Activated naive CD4-positive, alpha-beta T cell treated with anti-CD3 and anti-CD28 coated beads, Interleukin-2, amount 10 ng/mL, durations not matched to agents 7 days and 5 days (primary cell): ENCODE measurements around the gene ZFHX2.

Source experiments
- CTCF ChIA-PET: fragments of 350-600 bp; sonication (Branson Sonifier 250); formaldehyde crosslinking; loops from one replicate; lab custom pipeline; 2021; ENCODE audit warnings: antibody characterized with exemption; lab: Charles Lee
- DNase-seq: peaks from one replicate; pipeline ENCODE4 v3.0.0-alpha.2; 2020
- H3K27ac Mint-ChIP-seq: one replicate; pipeline ENCODE4 v1.8.0; 2021; ENCODE audit warnings: mild to moderate bottlenecking, moderate library complexity, mixed read lengths
- H3K27me3 Mint-ChIP-seq: one replicate; pipeline ENCODE4 v1.8.0; 2021; ENCODE audit warnings: mild to moderate bottlenecking, mixed read lengths
- H3K36me3 Mint-ChIP-seq: one replicate; pipeline ENCODE4 v1.8.0; 2021; ENCODE audit warnings: mixed read lengths
- H3K4me1 Mint-ChIP-seq: one replicate; pipeline ENCODE4 v1.8.0; 2021; ENCODE audit warnings: mixed read lengths
- H3K4me3 Mint-ChIP-seq: one replicate; pipeline ENCODE4 v1.8.0; 2021; ENCODE audit warnings: mild to moderate bottlenecking, moderate library complexity, mixed read lengths
- H3K9me3 Mint-ChIP-seq: one replicate; pipeline ENCODE4 v1.8.0; 2021; ENCODE audit warnings: mixed read lengths

Gene ZFHX2

DNA sequence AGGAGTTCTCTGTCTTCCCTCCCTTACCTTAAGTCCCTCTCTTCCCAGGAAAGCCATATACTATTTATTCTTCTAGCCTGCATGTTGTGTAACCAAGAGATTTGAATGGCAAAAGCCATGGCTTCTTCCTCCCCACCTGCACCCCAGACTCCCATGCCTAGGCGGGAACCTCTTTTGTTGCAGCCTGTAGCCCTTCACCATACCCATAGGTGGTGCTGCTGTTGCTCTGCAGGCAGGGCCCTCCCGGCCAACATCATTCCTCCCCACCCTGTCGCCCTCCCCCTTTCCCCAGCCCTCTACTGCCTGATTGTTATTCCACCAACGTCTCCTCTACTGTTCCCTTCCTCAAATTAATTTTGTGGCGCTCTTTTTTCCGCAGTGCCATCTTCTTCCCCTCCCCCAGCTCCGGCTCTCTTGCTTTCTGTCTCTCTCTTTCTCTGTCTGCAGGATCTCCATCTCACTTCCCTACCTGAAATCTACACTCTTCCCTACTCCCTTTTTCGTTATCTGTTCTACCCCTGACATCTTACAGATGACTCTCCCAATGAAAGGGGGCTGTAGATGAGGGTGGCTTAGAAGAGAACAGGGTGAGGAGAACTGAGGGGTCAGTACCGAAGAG lies 68.2 kb downstream of the ZFHX2 start:
- CTCF ChIA-PET: interaction anchor here (1.2 to 13.1 kb wide), 4 partner anchors 8 to 78 kb away, joined by 4 to 238 read pairs (median 61); partner anchors contain the start of genes AP1G2 and THTPA
- H3K4me3 Mint-ChIP-seq: no peak overlapping the region
- peaks cover 1% of the 10 kb centered on the region for H3K4me1 Mint-ChIP-seq
- peak; percentile 27 for DNase-seq
- peaks cover 5% of the 10 kb centered on the region for H3K36me3 Mint-ChIP-seq
- H3K27me3 Mint-ChIP-seq: no peaks in the 10 kb centered on the region
- no peaks in the 10 kb centered on the region for H3K9me3 Mint-ChIP-seq
- H3K27ac Mint-ChIP-seq: no peak overlapping the region

DNA sequence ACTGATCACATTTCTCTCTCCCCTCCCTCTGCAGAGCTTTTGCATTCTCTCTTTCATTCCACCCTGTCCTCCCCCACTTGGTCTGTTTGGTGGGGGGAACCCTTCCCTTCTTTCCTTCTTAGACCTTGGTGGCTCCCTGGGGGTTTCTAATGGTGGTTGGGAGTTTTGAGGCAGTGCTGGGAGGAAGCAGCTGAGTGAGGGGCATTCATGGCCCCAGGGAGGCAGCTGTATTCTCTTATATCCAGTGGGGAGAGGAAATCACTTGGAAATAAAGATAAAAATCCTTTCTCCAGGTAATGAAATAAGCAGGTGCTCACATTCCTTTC lies 68.8 kb downstream of the ZFHX2 start:
- Mint-ChIP-seq H3K27me3 (no peaks in the 10 kb centered on the region), H3K4me1 (peaks cover 2% of the 10 kb centered on the region), H3K36me3 (peaks cover 7% of the 10 kb centered on the region), H3K9me3 (no peaks in the 10 kb centered on the region), H3K27ac (no peak overlapping the region), H3K4me3 (no peak overlapping the region)
- DNase-seq: no peak
- CTCF ChIA-PET: interaction anchor here (0.9 to 13.1 kb wide), 4 partner anchors 11 to 79 kb away, joined by 3 to 238 read pairs (median 61); partner anchors contain the start of genes AP1G2 and THTPA

DNA sequence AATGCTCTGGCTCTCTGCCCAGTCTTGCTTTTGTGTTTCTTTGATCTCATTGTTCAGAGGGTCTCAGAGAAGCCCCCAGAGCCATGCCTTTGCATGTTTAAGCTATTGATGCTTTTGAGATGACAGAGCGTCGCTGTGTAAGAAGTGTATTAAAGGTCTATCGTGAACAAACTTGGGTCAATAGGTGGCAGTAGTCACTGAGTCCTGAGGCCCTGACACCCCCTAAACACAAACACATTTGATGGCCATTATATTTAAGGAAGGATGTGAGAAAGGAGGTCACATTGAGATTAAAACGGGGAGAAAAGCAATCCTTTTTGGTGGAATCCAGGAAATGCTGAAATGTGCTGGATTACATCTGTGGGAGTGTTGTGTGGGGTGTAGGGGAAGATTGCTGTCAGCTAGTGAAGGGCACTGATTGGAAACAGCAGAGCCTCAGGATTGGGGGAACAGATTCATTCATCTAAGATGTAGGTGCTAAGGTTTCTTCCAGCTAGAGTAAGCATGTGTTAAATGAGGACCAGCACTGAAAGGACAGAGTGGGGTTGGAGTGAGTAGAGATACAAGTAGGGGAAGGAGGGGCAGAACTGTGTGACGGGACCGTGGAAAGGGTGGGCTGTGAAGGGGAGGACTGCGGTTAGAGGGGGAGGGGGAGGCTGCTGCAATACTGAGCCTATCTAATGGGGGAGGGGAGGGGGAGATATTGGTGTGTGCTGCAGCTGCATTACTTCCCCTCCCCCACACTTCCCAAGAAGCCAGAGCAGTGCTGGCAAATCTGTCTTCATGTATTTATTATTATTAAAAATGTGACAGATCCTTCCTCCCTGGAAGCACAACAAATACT lies 69.4 kb downstream of the ZFHX2 start:
- CTCF ChIA-PET: interaction anchor here (0.9 to 13.1 kb wide), 4 partner anchors 11 to 80 kb away, joined by 3 to 238 read pairs (median 61); partner anchors contain the start of genes AP1G2 and THTPA
- Mint-ChIP-seq H3K36me3 (peaks cover 11% of the 10 kb centered on the region), H3K4me1 (peaks cover 2% of the 10 kb centered on the region)

DNA sequence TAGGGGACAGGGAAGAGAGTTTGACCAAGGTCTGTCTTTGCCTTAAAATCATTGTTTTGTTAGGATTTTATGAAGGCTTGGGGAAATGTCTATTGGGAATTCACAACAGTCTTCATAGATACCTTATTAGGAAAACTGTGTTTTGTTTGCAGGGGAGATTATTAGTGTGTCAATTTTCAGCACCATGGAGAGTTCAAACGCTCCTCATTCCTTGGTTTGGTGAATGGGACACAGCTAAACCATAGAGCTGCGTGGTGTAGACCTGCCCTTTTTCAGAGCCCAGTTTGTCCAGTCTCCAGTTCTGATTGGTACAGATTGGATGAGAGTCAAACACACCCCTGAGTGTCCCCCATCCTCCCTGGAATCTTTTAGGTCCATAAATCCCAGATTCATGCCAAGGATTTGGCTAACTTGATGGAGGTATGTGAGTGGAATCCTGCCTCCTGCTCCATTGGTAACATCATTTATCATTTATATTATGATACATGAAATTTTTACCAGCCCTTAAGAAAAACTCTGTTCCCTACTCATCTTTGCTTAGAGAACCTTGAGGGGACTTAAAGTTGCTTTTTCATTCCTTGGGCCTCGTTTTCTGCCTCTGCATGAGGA lies 70.1 kb downstream of the ZFHX2 start:
- no peak for DNase-seq
- Mint-ChIP-seq H3K36me3 (peaks cover 16% of the 10 kb centered on the region), H3K4me3 (no peak overlapping the region), H3K27ac (no peak overlapping the region), H3K9me3 (no peaks in the 10 kb centered on the region), H3K27me3 (no peaks in the 10 kb centered on the region), H3K4me1 (peaks cover 2% of the 10 kb centered on the region)
- CTCF ChIA-PET: interaction anchor here (0.6 to 13.1 kb wide), 4 partner anchors 15 to 80 kb away, joined by 4 to 238 read pairs (median 61); partner anchors contain the start of genes AP1G2 and THTPA

More for the DNA sequence above, 69.4 kb downstream of the ZFHX2 start:
- Mint-ChIP-seq H3K9me3 (no peaks in the 10 kb centered on the region), H3K27me3 (no peaks in the 10 kb centered on the region), H3K27ac (no peak overlapping the region), H3K4me3 (no peak overlapping the region)
- no peak for DNase-seq

DNA sequence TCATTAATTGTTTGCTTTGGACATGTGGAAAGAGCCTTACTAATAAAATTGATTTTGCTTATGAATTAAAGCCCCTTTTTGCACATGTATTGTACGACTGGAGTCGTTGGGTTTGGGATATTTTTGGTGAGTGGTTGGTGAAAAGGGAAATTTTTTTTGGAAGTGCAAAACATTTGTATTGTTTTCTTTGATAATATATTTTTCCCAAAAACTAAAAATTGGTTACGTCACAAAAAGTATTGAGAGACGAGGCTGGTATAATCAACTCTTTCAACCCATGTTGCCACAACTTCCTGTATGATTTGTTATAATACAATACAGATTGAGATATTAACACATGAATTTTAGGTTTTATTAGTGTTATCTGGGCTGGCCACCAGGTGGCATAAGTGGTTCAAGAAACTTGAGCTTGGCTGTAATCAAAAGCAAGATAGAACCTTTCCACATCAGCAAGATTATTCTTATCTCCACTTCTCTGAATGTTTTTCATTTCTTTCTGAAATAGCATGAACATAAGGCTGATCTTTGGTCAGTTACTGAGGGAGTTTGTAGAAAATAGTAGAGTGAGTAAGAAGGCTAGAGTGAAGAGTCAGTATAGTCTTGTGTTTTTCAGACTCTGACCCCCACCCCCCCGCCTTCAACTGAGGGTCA lies 73.3 kb downstream of the ZFHX2 start:
- CTCF ChIA-PET: interaction anchor here (0.6 to 13.1 kb wide), 18 partner anchors 9 to 173 kb away, joined by 3 to 238 read pairs (median 3); partner anchors contain the start of genes AP1G2, NGDN and THTPA
- H3K4me3 Mint-ChIP-seq: no peak overlapping the region
- peak; percentile 79 for DNase-seq
- peaks cover 37% of the 10 kb centered on the region for H3K36me3 Mint-ChIP-seq
- H3K4me1 Mint-ChIP-seq: peaks cover 2% of the 10 kb centered on the region
- no peaks in the 10 kb centered on the region for H3K9me3 Mint-ChIP-seq
- H3K27me3 Mint-ChIP-seq: no peaks in the 10 kb centered on the region
- H3K27ac Mint-ChIP-seq: no peak overlapping the region

DNA sequence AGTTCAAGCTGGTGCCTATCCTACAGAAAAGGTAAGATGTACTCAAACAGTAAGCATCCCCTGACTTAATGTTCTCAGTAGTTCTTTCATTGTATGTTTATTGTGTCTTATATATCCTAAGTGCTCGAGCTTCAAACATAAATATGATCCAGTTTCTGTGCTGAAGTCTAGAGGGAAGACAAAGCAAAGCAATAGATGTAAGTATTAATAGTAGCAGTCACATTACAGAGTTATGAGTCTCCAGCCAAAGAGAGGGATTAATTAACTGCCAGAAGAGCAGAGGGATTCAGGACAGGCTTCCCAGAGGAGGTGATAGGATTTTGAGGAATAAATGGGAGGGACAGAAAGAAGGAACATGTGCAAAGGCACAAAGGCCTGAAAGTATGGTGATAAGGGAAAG lies 80.6 kb downstream of the ZFHX2 start:
- Mint-ChIP-seq H3K36me3 (peaks cover 27% of the 10 kb centered on the region), H3K27me3 (no peaks in the 10 kb centered on the region), H3K4me1 (peaks cover 17% of the 10 kb centered on the region), H3K9me3 (no peaks in the 10 kb centered on the region), H3K4me3 (no peak overlapping the region), H3K27ac (peak overlapping the region; percentile 58)
- CTCF ChIA-PET: interaction anchor here (2.5 kb wide), 1 partner anchor 8 kb away, joined by 13 read pairs; no protein-coding TSS in a partner anchor
- no peak for DNase-seq
